HG03575 (cell line): ENCODE measurements around the gene SOS1.

Experiments
- ATAC-seq: cut with Tn5 transposase; IDR thresholded peaks from one replicate; pipeline ENCODE4 v1.9.1; 2021; ENCODE audit not compliant: unreplicated experiment, insufficient number of reproducible peaks, low FRiP score; ENCODE audit errors: extremely low read depth

Gene SOS1

DNA sequence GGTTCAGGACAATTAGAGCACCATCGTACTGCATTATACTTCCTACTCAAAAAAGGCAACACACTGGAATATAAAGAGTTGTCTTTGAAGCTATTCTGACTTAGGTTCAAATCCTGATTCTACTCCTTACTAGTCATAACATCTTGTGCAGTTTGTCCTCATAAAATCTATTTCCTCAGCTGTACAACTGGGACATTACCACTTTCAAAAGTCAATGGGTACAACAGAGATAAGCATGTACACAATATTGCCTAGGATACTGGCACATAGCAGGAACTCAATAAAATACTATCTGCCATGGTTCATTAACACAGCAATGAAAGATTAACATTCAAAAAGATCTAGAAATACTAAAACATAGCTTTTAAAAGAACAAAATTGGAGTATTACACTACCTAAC, 11.3 kb downstream of the SOS1 start:
- no peak for ATAC-seq

- ATAC-seq = no peak
Measured at GRCh38 chr2:39108377-39108776, 12.5 kb downstream of the SOS1 start.

DNA sequence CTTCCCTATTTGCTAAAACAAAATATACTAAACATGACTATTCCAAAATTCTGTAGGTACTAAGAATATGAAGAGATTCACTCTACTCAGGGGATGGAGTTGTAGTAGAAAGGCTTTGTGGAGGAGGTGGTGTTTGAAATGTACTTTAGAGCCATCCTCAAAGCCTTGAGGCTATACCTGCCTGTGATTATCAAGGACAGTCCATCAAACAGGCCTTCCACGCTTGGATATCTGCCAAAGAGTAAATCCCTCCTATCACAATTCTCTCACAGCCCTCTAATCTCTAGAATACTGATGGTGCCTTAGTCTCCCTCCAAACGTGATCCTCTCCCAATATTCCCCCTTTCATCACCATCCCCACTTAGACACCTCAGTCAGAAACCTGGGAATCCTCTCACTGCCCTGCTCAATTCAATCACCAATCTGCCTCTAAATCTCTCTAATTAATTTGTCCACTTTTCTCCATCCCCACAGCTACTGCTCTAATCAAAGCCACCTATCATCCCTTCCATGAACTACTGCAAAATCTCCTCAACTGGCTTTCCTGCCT, 13.1 kb downstream of the SOS1 start:
- ATAC-seq = no peak

DNA sequence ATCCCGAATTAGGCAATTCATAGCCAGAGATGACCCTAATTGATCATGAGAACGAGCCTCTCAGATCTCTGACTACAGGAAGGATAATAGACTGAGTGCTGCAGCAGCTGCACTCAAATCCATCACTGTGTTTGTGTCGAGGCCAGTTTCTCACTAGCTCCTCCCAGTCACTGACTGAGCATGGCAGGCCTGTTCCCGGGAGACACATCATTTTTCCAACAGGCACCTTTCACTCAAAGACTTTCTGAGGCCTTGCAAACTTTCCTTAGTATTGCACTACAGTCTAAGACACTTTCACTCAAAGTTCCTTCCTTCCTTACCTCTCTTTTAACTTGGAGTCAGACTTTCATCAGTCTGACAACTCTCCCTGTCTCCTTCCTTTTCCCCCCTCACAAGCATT, 13.7 kb downstream of the SOS1 start:
- ATAC-seq = no peak

DNA sequence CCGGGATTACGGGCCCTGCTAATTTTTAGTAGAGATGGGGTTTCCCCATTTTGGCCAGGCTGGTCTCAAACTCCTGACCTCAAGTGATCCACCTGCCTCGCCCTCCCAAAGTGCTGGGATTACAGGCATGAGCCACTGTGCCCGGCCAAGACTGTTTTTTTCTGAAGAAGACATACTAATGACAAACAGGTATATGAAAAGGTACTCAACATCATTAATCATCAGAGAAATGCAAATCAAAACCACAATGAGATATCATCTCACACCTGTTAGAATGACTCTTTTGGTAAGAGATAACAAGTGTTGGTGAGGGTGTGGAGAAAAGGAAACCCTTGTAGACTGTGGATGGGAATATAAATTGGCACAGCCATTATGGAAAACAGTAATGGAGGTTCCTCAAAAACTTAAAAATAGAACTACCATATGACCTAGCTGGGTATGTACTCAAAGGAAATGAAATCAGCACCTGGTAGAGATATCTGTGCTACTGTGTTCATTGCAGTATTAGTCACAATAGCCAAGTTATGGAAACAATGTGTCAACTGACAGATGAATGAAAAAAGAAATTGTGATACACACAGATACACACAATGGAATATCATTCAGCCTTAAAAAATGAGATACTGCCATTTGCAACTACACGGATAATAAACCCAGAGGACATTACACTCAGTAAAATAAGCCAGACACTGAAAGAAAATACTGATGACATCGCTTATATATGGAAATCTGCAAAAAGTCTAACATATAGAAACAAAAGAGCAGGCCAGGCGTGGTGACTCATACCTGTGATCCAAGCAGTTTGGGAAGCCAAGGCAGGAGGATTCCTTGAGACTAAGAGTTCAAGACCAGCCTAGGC, 20.8 kb downstream of the SOS1 start:
- no peak for ATAC-seq

DNA sequence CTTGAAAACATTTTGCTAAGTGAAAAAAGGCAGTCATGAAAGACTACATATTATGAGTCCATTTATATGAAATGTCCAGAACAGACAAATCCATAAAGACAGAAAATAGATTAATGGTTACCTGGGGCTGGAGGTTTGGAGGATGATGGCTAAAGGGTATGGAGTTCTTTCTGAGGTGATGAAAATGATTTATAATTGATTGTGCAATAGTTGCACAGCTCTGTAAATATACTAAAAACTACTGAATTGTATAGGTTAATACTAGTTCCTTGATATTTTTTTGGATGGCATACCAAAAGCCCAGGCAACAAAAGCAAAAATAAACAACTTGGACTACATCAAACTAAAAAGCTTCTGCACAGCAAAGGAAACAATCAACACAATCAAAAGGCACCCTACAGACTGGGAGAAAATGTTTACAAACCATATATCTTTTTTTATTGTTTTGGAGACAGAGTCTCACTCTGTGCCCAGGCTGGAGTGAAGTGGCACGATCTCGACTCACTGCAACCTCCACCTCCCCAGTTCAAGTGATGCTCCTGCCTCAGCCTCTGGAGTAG, 21.5 kb downstream of the SOS1 start:
- ATAC-seq = no peak

DNA sequence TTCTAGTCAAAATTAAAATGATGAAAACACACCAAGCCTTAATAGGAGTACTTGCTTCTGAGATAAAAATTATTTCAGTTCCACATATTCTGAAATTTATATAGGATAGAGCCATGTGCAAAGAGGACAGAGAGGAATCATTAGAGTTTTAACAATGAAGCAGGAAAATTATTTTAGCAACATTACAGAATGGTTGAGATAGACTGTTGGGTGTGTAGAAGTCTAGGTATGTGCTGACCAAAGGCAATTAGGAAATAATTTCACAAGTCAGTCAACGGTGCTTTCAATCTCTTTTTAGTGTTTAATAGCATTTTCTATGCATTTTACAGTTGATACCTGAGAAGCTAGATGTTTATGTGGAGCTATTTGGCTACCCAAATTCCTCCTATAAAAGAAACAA, 25.2 kb downstream of the SOS1 start:
- no peak for ATAC-seq

- ATAC-seq = peak; percentile 86
Measured at GRCh38 chr2:39094717-39095363, 26.0 kb downstream of the SOS1 start.

- no peak for ATAC-seq
Measured at GRCh38 chr2:39093218-39093898, 27.5 kb downstream of the SOS1 start.

DNA sequence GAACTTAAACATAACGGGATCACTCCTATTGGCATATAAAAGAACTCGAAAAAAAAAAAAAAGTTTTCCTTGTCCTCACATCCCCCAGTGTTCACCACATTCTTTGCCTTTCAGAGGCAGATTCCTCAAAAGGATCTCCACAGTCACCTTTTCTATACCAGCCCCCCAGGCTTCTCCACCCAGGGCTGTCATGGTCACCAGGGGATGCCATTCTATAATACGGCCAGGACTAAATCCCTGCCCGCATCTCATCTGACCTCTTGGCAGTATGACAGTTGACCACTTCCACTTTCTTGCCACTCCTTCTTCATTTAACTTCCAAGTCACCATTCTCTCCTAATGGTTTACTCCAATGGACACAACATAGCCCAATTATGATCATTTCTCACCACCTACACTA, 29.3 kb downstream of the SOS1 start:
- no peak for ATAC-seq

DNA sequence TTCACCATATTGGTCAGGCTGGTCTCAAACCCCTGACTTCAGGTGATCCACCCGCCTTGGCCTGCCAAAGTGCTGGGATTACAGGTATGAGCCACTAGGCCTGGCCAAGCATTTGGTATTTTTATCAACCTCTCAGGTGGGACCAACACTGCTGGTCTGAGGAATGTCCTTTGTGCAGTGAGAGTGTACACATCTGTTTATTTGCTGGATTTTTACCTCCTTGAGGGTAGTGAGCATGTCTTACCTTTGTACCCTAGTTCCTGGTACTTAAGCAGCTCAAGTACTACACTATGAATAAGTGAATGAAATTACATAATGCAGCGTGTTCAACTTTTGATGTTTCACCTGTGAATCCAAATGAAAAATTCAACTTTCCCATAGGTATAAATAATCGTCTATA, 29.8 kb downstream of the SOS1 start:
- ATAC-seq = no peak

DNA sequence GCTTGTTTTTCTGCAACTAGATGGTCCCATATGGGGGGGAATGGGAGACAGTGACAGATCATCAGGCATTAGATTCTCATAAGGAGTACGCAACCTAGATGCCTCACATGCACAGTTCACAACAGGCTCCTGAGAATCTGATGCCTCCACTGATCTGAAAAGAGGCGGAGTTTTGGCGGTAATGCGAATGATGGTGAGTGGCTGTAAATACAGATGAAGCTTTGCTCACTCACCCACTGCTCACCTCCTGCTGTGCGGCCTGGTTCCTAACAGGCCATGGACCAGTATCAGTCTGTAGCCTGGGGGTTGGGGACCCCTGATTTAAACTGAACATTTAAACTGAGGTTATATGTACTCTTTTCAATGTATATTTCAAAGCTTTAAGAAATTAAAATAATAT, 40.7 kb downstream of the SOS1 start:
- ATAC-seq = no peak

DNA sequence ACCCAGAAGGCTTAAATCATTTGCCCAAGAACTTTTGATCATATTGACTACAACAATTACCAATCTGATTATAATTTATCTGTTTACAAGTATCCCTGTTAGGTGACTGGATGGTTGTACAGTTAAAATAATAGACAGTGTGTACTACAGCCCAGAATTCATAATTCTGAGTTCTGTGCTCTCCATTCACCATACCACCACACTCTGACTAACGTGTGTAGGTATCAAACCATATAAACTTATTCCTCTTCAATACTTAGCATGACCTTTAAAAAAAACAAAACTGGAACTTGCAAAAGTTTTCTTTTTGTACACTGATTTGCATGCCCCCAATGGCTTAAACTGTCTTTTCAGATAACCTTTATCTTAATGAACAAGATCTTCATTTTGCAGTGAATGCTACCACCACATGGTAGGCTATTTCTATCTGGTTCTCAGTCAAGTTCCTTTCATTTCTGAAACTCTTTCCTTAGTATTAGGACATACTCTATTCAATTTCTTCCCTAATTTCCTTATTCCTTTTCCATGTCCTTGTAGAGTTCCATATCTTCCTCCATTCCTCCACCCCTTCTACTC, 50.9 kb downstream of the SOS1 start:
- ATAC-seq = no peak

- no peak for ATAC-seq
Measured at GRCh38 chr2:39069136-39069515, 51.7 kb downstream of the SOS1 start.

- no peak for ATAC-seq
Measured at GRCh38 chr2:39068299-39069135, 52.3 kb downstream of the SOS1 start.

DNA sequence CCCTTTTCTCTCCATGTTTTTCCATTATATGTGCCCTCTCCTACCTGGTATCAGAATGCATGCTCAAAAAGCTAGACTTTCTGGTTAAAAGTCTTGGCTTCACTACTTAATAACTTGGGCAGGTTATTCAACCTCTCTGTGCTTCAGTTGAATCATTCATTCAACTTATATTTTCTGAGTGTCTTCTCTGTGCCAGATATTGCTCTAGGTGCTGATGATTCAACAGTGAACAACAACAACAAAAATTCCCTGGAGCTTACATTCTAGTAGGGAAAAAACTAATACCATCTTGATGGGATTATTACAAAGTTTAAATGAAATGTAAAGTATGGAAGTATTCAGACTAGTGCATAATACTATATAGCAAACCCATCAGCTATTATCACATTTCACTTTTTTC, 55.2 kb downstream of the SOS1 start:
- no peak for ATAC-seq

DNA sequence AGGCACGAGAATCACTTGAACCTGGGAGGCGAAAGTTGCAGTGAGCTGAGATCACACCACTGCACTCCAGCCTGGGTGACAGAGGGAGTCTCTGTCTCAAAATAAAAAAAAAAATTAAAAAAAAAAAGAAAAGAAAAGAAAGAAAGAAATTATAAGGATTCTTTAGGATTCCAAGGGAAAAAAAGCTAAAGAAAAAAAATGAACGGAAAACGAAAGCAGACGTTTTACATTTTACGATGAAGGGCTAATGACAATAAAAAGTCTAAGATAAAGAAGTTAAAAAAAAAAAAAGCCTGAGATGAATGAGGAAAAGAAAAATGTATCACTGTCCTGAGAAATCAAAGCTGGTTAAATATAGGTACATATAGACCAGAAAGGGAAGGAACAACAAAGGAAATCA, 58.5 kb downstream of the SOS1 start:
- no peak for ATAC-seq

GRCh38 chr2:39061280-39061679, 59.6 kb downstream of the SOS1 start:
- no peak for ATAC-seq
